Natural killer cell (primary cell): ENCODE data around the gene PBXIP1. TPM values are rescaled to one million over a fixed set of nuclear protein-coding genes. Genes with fewer than 3 reads are reported as not detected.
A peak's percentile ranks its signal among the peaks of the same experiment; 100 is the strongest.

ENCODE experiments used
- ATAC-seq, 3 donors: fragments of 150-1000 bp in 2 of 3; fragments of 200-7000 bp in 1 of 3; cut with Tn5 transposase; 1 replicate in 1 of 3; 2 replicates in 2 of 3; pipeline ENCODE4 v1.10.0; 2021; ENCODE audit warnings: mild to moderate bottlenecking in 2 of 3, moderate library complexity in 2 of 3
- DNase-seq, 2 donors: peaks; one replicate each; pipeline versions ENCODE4 v3.0.0 to v3.0.0-alpha.2; 2013 to 2021; ENCODE audit warnings: mixed read lengths in 1 of 2
- H3K27ac ChIP-seq: one replicate; pipeline ENCODE4 v1.5.1; 2013; ENCODE audit warnings: mild to moderate bottlenecking, low read length
- H3K27me3 ChIP-seq: one replicate; pipeline ENCODE4 v1.6.1; 2013; ENCODE audit warnings: low read length; ENCODE audit not compliant: control insufficient read depth, insufficient read depth
- H3K36me3 ChIP-seq: one replicate; pipeline ENCODE4 v1.6.1; 2013; ENCODE audit warnings: low read length; ENCODE audit not compliant: control insufficient read depth, insufficient read depth
- H3K4me1 ChIP-seq: one replicate; pipeline ENCODE4 v1.6.1; 2013; ENCODE audit warnings: low read length; ENCODE audit not compliant: control insufficient read depth, insufficient read depth
- H3K4me3 ChIP-seq: one replicate; pipeline ENCODE4 v1.5.1; 2013; ENCODE audit warnings: low read length
- H3K9me3 ChIP-seq: one replicate; pipeline ENCODE4 v1.6.1; 2013; ENCODE audit warnings: low read length; ENCODE audit not compliant: control insufficient read depth, insufficient read depth
- H3K27ac Mint-ChIP-seq, 2 donors: one replicate each; pipeline ENCODE4 v1.8.0; 2022; ENCODE audit warnings: mild to moderate bottlenecking in 2 of 2, mixed read lengths in 2 of 2, moderate library complexity in 1 of 2
- H3K27me3 Mint-ChIP-seq, 2 donors: one replicate each; pipeline ENCODE4 v1.8.0; 2022; ENCODE audit warnings: low read depth in 2 of 2, mixed read lengths in 2 of 2
- H3K36me3 Mint-ChIP-seq: one replicate; pipeline ENCODE4 v1.8.0; 2022; ENCODE audit warnings: mixed read lengths
- H3K4me1 Mint-ChIP-seq, 2 donors: one replicate each; pipeline ENCODE4 v1.8.0; 2022; ENCODE audit warnings: mixed read lengths in 2 of 2
- H3K4me3 Mint-ChIP-seq: one replicate; pipeline ENCODE4 v1.8.0; 2022; ENCODE audit warnings: mild to moderate bottlenecking, moderate library complexity, mixed read lengths
- H3K9me3 Mint-ChIP-seq, 2 donors: one replicate each; pipeline ENCODE4 v1.8.0; 2022; ENCODE audit warnings: mixed read lengths in 2 of 2
- CTCF ChIP-seq: fragments of 200-600 bp; IDR thresholded peaks from one replicate; pipeline ENCODE4 v1.8.0; 2022; ENCODE audit warnings: antibody characterized with exemption
- WGBS: methylation state at CpG from one replicate; pipeline ENCODE4 v1.1.7; 2013; ENCODE audit warnings: missing lambda C conversion rate; ENCODE audit not compliant: insufficient coverage; 5-methylcytosine and 5-hydroxymethylcytosine counted together
- intact Hi-C: fragments of 100-400 bp; cut with micrococcal nuclease; formaldehyde crosslinking; loops from one replicate; pipeline ENCODE4 v1.14.2; 2022
- total RNA-seq, 4 donors: library from RNA; stranded (reverse); fragments of 120-200 nt in 1 of 4; gene quantifications; one replicate each; pipeline versions ENCODE4 v1.2.3 to v1.2.4, GENCODE V29; 2013 to 2022

Gene PBXIP1
- total RNA-seq, 3 donors from 2014 or later (not counting 1 experiment from before 2014, with no cell fraction given), result 158 to 200 (median 197) TPM

- DNase-seq, result no peak
- no peak overlapping the region for H3K4me3 ChIP-seq
- Mint-ChIP-seq H3K27ac (peak overlapping the region in 1 of 2 donors; percentile 67), H3K4me3 (peak overlapping the region; percentile 49), H3K27me3 (no peaks in the 10 kb centered on the region), H3K9me3 (no peaks in the 10 kb centered on the region), H3K36me3 (no peaks in the 10 kb centered on the region), H3K4me1 (peaks cover 20 to 37% of the 10 kb centered on the region in 2 donors)
- peaks cover 43% of the 10 kb centered on the region for H3K4me1 ChIP-seq
- intact Hi-C loops, result loop anchor here (5.0 kb wide), 2 partner anchors 34 to 91 kb away; partner anchors contain the start of genes EFNA4 and PMVK
- no peak overlapping the region for H3K27ac ChIP-seq
- 89% methylated on average over 10 of the region's 10 CpGs for WGBS
- ATAC-seq, result no peak
- H3K27me3 ChIP-seq, result no peaks in the 10 kb centered on the region
- no peaks in the 10 kb centered on the region for H3K9me3 ChIP-seq
- peaks cover 22% of the 10 kb centered on the region for H3K36me3 ChIP-seq
- no peak for TF ChIP-seq CTCF
Observed at GRCh38 chr1:154971341-154971998, 15.6 kb upstream of the PBXIP1 start.

GRCh38 chr1:154970631-154971340, 14.9 kb upstream of the PBXIP1 start, which contains the start of gene SHC1:
SHC1 (minus strand) TSS chr1:154970747; CDS start chr1:154970526, 221 bp downstream.
- WGBS, result 41% methylated on average over 10 of the region's 15 CpGs
- Histone ChIP-seq H3K27me3 (no peaks in the 10 kb centered on the region), H3K36me3 (peaks cover 29% of the 10 kb centered on the region), H3K4me1 (peaks cover 36% of the 10 kb centered on the region), H3K27ac (no peak within 1 kb of the TSS), H3K9me3 (no peaks in the 10 kb centered on the region), H3K4me3 (no peak within 1 kb of the TSS)
- intact Hi-C loops, result loop anchor here (5.0 kb wide), 2 partner anchors 33 to 92 kb away; partner anchors contain the start of genes EFNA4 and PMVK
- H3K36me3 Mint-ChIP-seq, result no peaks in the 10 kb centered on the region
- H3K4me3 Mint-ChIP-seq, result peak within 1 kb of the TSS; percentile 49
- H3K9me3 Mint-ChIP-seq, result no peaks in the 10 kb centered on the region
- peaks cover 20 to 37% of the 10 kb centered on the region in 2 donors for H3K4me1 Mint-ChIP-seq
- ATAC-seq (no peak), DNase-seq (no peak)
- peak within 1 kb of the TSS in 1 of 2 donors; percentile 67 for H3K27ac Mint-ChIP-seq
- H3K27me3 Mint-ChIP-seq, result no peaks in the 10 kb centered on the region
- no peak for TF ChIP-seq CTCF

- H3K36me3 Mint-ChIP-seq, result no peaks in the 10 kb centered on the region
- intact Hi-C loops, result loop anchor here (5.0 kb wide), 2 partner anchors 33 to 92 kb away; partner anchors contain the start of genes EFNA4 and PMVK
- H3K9me3 ChIP-seq, result no peaks in the 10 kb centered on the region
- peaks cover 20 to 41% of the 10 kb centered on the region in 2 donors for H3K4me1 Mint-ChIP-seq
- no peak for DNase-seq
- no peaks in the 10 kb centered on the region for H3K27me3 ChIP-seq
- WGBS, result 70% methylated on average over 18 of the region's 22 CpGs
- H3K4me3 Mint-ChIP-seq, result no peak overlapping the region
- TF ChIP-seq CTCF, result no peak
- H3K27me3 Mint-ChIP-seq, result no peaks in the 10 kb centered on the region
- H3K4me3 ChIP-seq, result no peak overlapping the region
- H3K9me3 Mint-ChIP-seq, result no peaks in the 10 kb centered on the region
- peaks cover 33% of the 10 kb centered on the region for H3K4me1 ChIP-seq
- peaks cover 35% of the 10 kb centered on the region for H3K36me3 ChIP-seq
- no peak overlapping the region for H3K27ac ChIP-seq
- ATAC-seq, result no peak
- H3K27ac Mint-ChIP-seq, result peak overlapping the region in 1 of 2 donors; percentile 67
Observed at GRCh38 chr1:154969860-154970452, 14.1 kb upstream of the PBXIP1 start.
